Head of caudate nucleus (tissue), 42 donors: ENCODE data around the gene GGT5.
"Not testable (repeated sequence)": the region's sequence is repeated elsewhere in the genome, so short reads cannot be mapped to it uniquely, and the experiment has no call there.

Experiments
- DNase-seq, 42 donors: peaks; one replicate each; pipeline versions ENCODE4 v3.0.0 to v3.0.0-alpha.2; 2020 to 2021; ENCODE audit warnings: mixed read lengths in 7 of 42
- intact Hi-C: fragments of 100-400 bp; cut with DNase I; formaldehyde crosslinking; loops from one replicate; pipeline ENCODE4 v1.15.0; 2022

GGT5 gene

GRCh38 chr22:24210409-24210808 lies 34.5 kb downstream of the GGT5 start:
- intact Hi-C loops, DNase-seq: not testable (repeated sequence)

GRCh38 chr22:24209687-24210086 lies 35.2 kb downstream of the GGT5 start:
- DNase-seq = no peak
- intact Hi-C loops = no loop called here

- intact Hi-C loops = no loop called here
- no peak for DNase-seq
These were observed 35.9 kb downstream of the GGT5 start for GRCh38 chr22:24209016-24209415.

- peak in 8 of 42 donors; percentile 6 to 62 (median 20) for DNase-seq
- intact Hi-C loops = no loop called here
These were observed 36.7 kb downstream of the GGT5 start for GRCh38 chr22:24208012-24208749.

GRCh38 chr22:24207264-24208011 lies 37.4 kb downstream of the GGT5 start:
- intact Hi-C loops = no loop called here
- DNase-seq = no peak

GRCh38 chr22:24206460-24207263 lies 38.2 kb downstream of the GGT5 start:
- intact Hi-C loops = not testable (repeated sequence)

GRCh38 chr22:24205438-24206195 lies 39.3 kb downstream of the GGT5 start:
- intact Hi-C loops = no loop called here
- DNase-seq = no peak

More at GRCh38 chr22:24206460-24207263, 38.2 kb downstream of the GGT5 start:
- not testable (repeated sequence) for DNase-seq

GRCh38 chr22:24203856-24204255 lies 41.0 kb downstream of the GGT5 start:
- intact Hi-C loops, DNase-seq: not testable (repeated sequence)

- intact Hi-C loops = no loop called here
- no peak for DNase-seq
These were observed 42.9 kb downstream of the GGT5 start for GRCh38 chr22:24201681-24202614.

GRCh38 chr22:24200619-24201212 lies 44.2 kb downstream of the GGT5 start:
- DNase-seq = no peak

GRCh38 chr22:24198682-24199052 lies 46.2 kb downstream of the GGT5 start:
- intact Hi-C loops = no loop called here
- DNase-seq = no peak

More at GRCh38 chr22:24200619-24201212, 44.2 kb downstream of the GGT5 start:
- intact Hi-C loops = no loop called here

- intact Hi-C loops = no loop called here
- no peak for DNase-seq
These were observed 53.0 kb downstream of the GGT5 start for GRCh38 chr22:24191893-24192292.

- intact Hi-C loops = no loop called here
- DNase-seq = no peak
These were observed 53.5 kb downstream of the GGT5 start for GRCh38 chr22:24191381-24191841.

GRCh38 chr22:24190596-24191208 lies 54.2 kb downstream of the GGT5 start:
- intact Hi-C loops = no loop called here
- no peak for DNase-seq

GRCh38 chr22:24190159-24190540 lies 54.7 kb downstream of the GGT5 start:
- no peak for DNase-seq
- intact Hi-C loops = no loop called here

- DNase-seq = peak in 39 of 42 donors; percentile 20 to 77 (median 54)
- intact Hi-C loops = no loop called here
These were observed 55.4 kb downstream of the GGT5 start for GRCh38 chr22:24189249-24190158.
